ENCODE measurements around the gene HOXA9. TPM values are rescaled to one million over a fixed set of nuclear protein-coding genes. Genes with fewer than 3 reads are reported as not detected.

HOXA9 gene
- total RNA-seq, 1 donor from 2014 or later, result not detected

DNA sequence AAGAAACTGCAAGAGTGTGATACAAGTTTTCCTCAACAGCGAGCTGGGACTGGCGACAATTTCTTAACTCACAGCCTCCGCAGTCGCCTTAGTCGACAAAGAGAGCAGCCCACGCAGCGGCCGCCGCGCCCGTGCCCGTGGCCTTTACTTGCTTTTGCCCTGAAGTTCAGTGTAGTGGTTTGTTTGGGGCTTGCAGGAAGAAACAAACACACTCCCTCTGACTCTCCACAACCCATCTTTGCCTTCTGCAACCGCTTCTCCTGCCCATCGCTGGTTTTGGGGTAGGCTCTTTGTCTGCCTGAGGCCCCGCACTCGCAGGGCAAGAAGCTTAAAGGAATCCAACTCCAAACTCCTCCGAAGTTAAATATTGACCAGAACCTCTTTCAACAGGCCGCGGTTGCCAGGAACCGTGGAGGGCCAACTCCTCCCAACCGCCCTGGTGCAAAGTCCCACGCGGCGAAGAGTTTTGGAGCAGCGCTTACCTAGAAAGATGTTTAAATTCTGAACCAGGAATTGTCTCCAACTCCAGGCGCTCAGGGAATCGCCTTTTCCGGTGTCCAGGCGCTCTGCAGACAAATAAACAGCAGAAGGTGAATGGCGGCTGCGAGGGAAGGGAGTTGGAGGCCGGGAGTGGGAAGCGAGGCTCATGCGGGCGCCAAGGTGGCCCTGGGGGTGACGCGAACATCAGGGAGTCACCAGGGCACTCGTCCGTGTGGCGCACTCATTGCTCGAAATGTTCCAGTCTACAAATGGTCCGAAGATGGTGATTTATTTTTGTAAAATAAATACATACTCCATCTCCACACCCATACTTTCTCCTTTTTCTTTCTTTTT, 43.0 kb downstream of the HOXA9 start:
- no peaks in the 10 kb centered on the region for H3K36me3 ChIP-seq
- peaks cover 0 to 22% of the 10 kb centered on the region in 2 donors for H3K4me1 ChIP-seq
- H3K9me3 ChIP-seq, result no peaks in the 10 kb centered on the region
- peak overlapping the region; percentile 42 to 67 for H3K4me3 ChIP-seq
- H3K27ac ChIP-seq, result peak overlapping the region; percentile 89 to 97
- H3K27me3 ChIP-seq, result no peaks in the 10 kb centered on the region
- TF ChIP-seq, protein P1, sequence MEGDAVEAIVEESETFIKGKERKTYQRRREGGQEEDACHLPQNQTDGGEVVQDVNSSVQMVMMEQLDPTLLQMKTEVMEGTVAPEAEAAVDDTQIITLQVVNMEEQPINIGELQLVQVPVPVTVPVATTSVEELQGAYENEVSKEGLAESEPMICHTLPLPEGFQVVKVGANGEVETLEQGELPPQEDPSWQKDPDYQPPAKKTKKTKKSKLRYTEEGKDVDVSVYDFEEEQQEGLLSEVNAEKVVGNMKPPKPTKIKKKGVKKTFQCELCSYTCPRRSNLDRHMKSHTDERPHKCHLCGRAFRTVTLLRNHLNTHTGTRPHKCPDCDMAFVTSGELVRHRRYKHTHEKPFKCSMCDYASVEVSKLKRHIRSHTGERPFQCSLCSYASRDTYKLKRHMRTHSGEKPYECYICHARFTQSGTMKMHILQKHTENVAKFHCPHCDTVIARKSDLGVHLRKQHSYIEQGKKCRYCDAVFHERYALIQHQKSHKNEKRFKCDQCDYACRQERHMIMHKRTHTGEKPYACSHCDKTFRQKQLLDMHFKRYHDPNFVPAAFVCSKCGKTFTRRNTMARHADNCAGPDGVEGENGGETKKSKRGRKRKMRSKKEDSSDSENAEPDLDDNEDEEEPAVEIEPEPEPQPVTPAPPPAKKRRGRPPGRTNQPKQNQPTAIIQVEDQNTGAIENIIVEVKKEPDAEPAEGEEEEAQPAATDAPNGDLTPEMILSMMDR (IDR thresholded peaks at IDR 0.05), result no peak
- DNase-seq (ENCODE audit: low spot score in 2 of 2), result peak in 1 of 2 donors; percentile 63
- intact Hi-C loops (cut with DNase I), result loop anchor here (2.0 kb wide), 1 partner anchor 17 kb away; no protein-coding TSS in a partner anchor

DNA sequence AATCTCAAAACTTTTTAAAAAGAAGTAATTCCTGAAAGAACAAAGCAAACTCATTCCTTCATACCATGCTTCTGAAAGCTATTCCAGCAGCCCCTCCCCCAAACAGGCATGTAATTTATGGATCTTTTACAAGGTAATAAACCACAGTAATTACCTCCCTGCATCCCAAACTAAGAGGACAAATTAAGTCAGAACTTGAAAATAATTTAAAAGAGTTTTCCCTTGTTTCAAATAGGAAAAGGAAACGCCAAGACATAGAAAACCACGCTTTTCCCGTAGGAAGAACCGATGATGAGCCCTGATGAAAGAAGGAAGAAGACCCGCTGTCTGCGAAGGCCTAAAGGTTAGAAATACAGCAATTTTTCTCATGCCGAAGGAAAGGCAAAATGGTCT, 43.7 kb downstream of the HOXA9 start:
- TF ChIP-seq, protein P1 (IDR thresholded peaks at IDR 0.05), result no peak
- intact Hi-C loops (cut with DNase I), result loop anchor here (2.0 kb wide), 1 partner anchor 17 kb away; no protein-coding TSS in a partner anchor
- Histone ChIP-seq H3K27ac (peak overlapping the region; percentile 89 to 97), H3K4me1 (peaks cover 0 to 22% of the 10 kb centered on the region in 2 donors), H3K4me3 (peak overlapping the region; percentile 42 to 67), H3K9me3 (no peaks in the 10 kb centered on the region), H3K27me3 (no peaks in the 10 kb centered on the region), H3K36me3 (no peaks in the 10 kb centered on the region)
- no peak for DNase-seq (ENCODE audit: low spot score in 2 of 2)

DNA sequence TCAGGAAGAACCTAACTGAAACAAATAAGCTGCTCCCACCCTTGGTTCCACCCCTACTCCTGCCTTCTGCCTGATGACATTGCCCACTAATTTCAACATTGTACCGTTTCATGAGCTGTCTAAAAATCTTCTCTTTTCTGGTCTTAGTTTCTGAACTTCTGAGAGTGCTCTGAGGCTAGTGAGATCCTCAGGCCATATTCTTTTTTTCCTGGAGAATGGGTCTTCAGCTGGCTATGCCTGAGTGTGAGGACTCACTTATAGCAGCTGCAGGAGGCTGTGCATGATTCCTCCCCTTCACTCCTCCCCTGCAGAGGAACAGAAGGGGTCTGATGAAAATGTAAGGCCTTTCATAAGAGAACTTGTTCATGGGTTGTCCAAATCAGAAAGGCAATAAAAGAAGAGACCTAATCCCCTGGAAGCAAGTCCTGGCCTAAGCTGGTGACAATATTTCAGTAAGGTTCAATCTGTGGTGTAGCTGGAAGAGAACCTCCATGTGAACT, 45.9 kb downstream of the HOXA9 start:
- Histone ChIP-seq H3K4me3 (peak overlapping the region in 1 of 2 donors; percentile 63), H3K27me3 (no peaks in the 10 kb centered on the region), H3K36me3 (no peaks in the 10 kb centered on the region), H3K9me3 (no peaks in the 10 kb centered on the region), H3K4me1 (peaks cover 0 to 22% of the 10 kb centered on the region in 2 donors), H3K27ac (peak overlapping the region; percentile 89 to 97)
- TF ChIP-seq, protein P1 (IDR thresholded peaks at IDR 0.05), result no peak
- intact Hi-C loops (cut with DNase I), result loop anchor here (10.0 kb wide), 1 partner anchor 1295 kb away; the partner anchor contains the start of gene CREB5
- DNase-seq (ENCODE audit: low spot score in 2 of 2), result no peak

DNA sequence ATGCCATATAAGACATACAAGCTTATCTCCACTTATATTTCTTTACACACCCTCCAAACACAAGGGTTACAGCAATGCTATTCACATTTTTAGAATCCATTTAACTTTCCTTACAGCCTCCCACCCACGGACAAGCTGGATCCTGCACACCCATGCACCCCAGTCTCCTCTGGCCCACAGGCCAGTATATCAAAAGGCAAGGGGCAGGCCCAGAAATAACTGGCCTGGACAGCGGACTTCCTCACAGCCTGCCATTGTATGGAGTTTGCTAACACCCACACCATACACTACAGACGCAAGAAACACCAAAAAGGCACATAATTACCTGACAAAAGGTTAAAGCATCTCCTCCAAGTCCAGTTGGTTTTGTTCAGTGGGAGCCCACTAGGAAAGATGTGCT, 46.8 kb downstream of the HOXA9 start:
- H3K4me3 ChIP-seq, result peak overlapping the region; percentile 63 to 66
- H3K4me1 ChIP-seq, result peaks cover 0 to 22% of the 10 kb centered on the region in 2 donors
- TF ChIP-seq, protein P1 (IDR thresholded peaks at IDR 0.05), result no peak
- peak overlapping the region; percentile 89 to 97 for H3K27ac ChIP-seq
- no peak for DNase-seq (ENCODE audit: low spot score in 2 of 2)
- intact Hi-C loops (cut with DNase I), result loop anchor here (10.0 kb wide), 1 partner anchor 1296 kb away; the partner anchor contains the start of gene CREB5
- H3K9me3 ChIP-seq, result no peaks in the 10 kb centered on the region
- H3K27me3 ChIP-seq, result no peaks in the 10 kb centered on the region
- no peaks in the 10 kb centered on the region for H3K36me3 ChIP-seq

DNA sequence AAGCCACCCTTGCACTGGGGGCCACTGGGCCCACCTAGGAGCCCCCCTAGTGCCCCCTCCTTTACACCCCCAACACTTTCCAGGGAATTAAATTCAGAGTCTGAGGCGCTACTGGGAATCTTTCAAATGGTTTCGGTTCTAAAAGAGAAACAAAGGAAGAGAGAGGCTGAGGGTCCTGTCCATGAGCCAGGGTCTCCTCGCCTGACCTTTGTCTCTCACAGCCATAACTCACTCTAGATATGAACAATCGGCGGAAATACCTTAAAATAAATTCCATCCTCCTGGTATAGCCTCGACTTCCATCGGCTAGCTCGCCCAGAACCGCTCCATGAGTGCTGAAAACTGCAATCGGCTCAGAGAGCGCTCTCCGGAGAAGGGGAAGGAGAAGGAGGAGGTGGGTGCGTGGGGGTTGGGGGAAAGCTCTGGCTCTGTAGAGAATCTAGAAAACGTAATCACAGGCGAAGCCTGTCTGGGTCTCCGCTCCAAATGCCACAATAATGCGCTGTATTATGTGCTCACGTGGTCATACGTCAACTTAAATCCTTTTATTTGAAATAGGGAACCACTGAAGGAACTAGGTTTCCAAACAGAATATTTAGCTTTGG, 47.3 kb downstream of the HOXA9 start:
- Histone ChIP-seq H3K9me3 (no peaks in the 10 kb centered on the region), H3K27me3 (no peaks in the 10 kb centered on the region), H3K36me3 (no peaks in the 10 kb centered on the region), H3K4me1 (peaks cover 0 to 22% of the 10 kb centered on the region in 2 donors), H3K27ac (peak overlapping the region; percentile 89 to 97), H3K4me3 (peak overlapping the region; percentile 63 to 66)
- DNase-seq (ENCODE audit: low spot score in 2 of 2), result no peak
- intact Hi-C loops (cut with DNase I), result loop anchor here (10.0 kb wide), 1 partner anchor 1297 kb away; the partner anchor contains the start of gene CREB5
- TF ChIP-seq, protein P1 (IDR thresholded peaks at IDR 0.05), result no peak
